ENCODE measurements around the gene GTSE1.

DNA sequence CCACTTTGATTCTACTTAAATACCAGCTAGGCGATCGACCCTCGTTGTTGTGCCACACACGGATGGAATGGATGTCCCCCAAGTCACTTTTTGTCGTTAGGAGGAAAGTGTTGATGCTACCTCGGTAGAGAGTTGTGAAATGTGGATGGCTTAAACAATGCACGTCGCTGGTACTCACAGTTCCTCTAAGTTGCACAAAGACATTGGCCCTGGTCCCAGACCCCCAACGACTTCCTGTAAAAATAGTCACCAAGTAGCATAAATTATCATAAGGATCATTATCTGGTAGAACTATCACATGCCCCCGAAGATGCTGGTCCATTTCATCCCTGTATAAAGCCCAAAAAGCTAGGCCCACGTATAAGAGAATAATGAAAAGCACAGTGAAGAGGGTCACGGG lies 37.3 kb upstream of the GTSE1 start:
- no peak for TF ChIP-seq POLR2A (IDR thresholded peaks at IDR 0.05; ENCODE audit: low read depth, low read length)
- TF ChIP-seq POLR2AphosphoS5 (IDR thresholded peaks at IDR 0.05; ENCODE audit: low read depth, low read length) = no peak
